IMR-90 (cell line): ENCODE results near the gene LTBP1. TPM values are rescaled to one million over a fixed set of nuclear protein-coding genes. Genes with fewer than 3 reads are reported as not detected.

Experiments
- CTCF ChIP-seq: conservative IDR thresholded peaks from 2 replicates; pipeline ENCODE4 v1.5.1; 2012; ENCODE audit warnings: mild to moderate bottlenecking, low read depth, low read length, improper control_type of control experiment
- ELK1 ChIP-seq: fragments of 150-350 bp; IDR thresholded peaks from 2 replicates; pipeline ENCODE4 v1.6.1; 2016; ENCODE audit warnings: low read depth, mild to moderate bottlenecking, low read length, moderate library complexity, borderline replicate concordance
- MXI1 ChIP-seq: IDR thresholded peaks from 2 replicates; pipeline ENCODE4 v1.6.1; 2012; ENCODE audit warnings: low read depth, mild to moderate bottlenecking, low read length, moderate library complexity, borderline replicate concordance
- RCOR1 ChIP-seq: IDR thresholded peaks from 2 replicates; pipeline ENCODE4 v1.6.1; 2012; ENCODE audit warnings: mild to moderate bottlenecking, low read length, improper control_type of control experiment; ENCODE audit not compliant: insufficient replicate concordance
- USF2 ChIP-seq: fragments of 150-350 bp; IDR thresholded peaks from 2 replicates; pipeline ENCODE4 v1.6.1; 2017; ENCODE audit warnings: mild to moderate bottlenecking, antibody characterized with exemption, low read length, low read depth
- polyA plus RNA-seq, 3 experiments: library from polyadenylated mRNA; depleted of rRNA; stranded (reverse); fragments of >200 nt; gene quantifications; 2 replicates each; pipeline ENCODE4 v1.2.3, GENCODE V29; 2012; ENCODE audit warnings: low replicate concordance in 1 of 3
- total RNA-seq: library from RNA; depleted of rRNA; stranded (reverse); fragments of >200 nt; gene quantifications from 2 replicates; pipeline ENCODE4 v1.2.3, GENCODE V29; 2012

Gene LTBP1
- total and polyA plus RNA-seq, 2 of the 4 experiments (the other 2 are of a cell fraction) = 235 to 326 TPM

- no peak for TF ChIP-seq ELK1
- TF ChIP-seq CTCF = peak; percentile 82
- TF ChIP-seq RCOR1 = no peak
- TF ChIP-seq MXI1 = peak; percentile 78; the same call in 1 of the 2 replicates
- no peak for TF ChIP-seq USF2
Measured at GRCh38 chr2:32946314-32947075, at the start of gene LTBP1 (continued).
